Neuronal stem cell (in vitro differentiated cells): ENCODE results near the gene PHLDA3.
"Not testable (repeated sequence)": the region's sequence is repeated elsewhere in the genome, so short reads cannot be mapped to it uniquely, and the experiment has no call there.

Source experiments
- DNase-seq: peaks from one replicate; pipeline ENCODE4 v3.0.0-alpha.2; 2013; ENCODE audit warnings: low spot score
- H2AFZ ChIP-seq: one replicate; pipeline ENCODE4 v1.6.1; 2013; ENCODE audit warnings: mild to moderate bottlenecking, low read length, inconsistent platforms
- H2AK5ac ChIP-seq: 2 replicates; pipeline ENCODE4 v1.6.1; 2013; ENCODE audit warnings: low read depth, mild to moderate bottlenecking, inconsistent platforms, low read length, moderate library complexity, mixed read lengths
- H2BK120ac ChIP-seq: 2 replicates; pipeline ENCODE4 v1.6.1; 2013; ENCODE audit warnings: low read depth, mild to moderate bottlenecking, inconsistent platforms, low read length, moderate library complexity, mixed read lengths
- H2BK12ac ChIP-seq: one replicate; pipeline ENCODE4 v1.6.1; 2013; ENCODE audit warnings: low read length, inconsistent platforms
- H2BK15ac ChIP-seq: 2 replicates; pipeline ENCODE4 v1.6.1; 2013; ENCODE audit warnings: mild to moderate bottlenecking, low read length, inconsistent platforms, mixed read lengths
- H2BK5ac ChIP-seq: one replicate; pipeline ENCODE4 v1.6.1; 2013; ENCODE audit warnings: inconsistent platforms, mild to moderate bottlenecking, low read length, moderate library complexity
- H3K14ac ChIP-seq: one replicate; pipeline ENCODE4 v1.6.1; 2013; ENCODE audit warnings: low read length, inconsistent platforms
- H3K18ac ChIP-seq: 2 replicates; pipeline ENCODE4 v1.6.1; 2013; ENCODE audit warnings: low read length, inconsistent platforms
- H3K23ac ChIP-seq: 2 replicates; pipeline ENCODE4 v1.6.1; 2013; ENCODE audit warnings: low read depth, mild to moderate bottlenecking, mixed read lengths, low read length, inconsistent platforms; ENCODE audit not compliant: poor library complexity
- H3K27ac ChIP-seq: replicated peaks from 3 replicates; pipeline ENCODE4 v1.5.1; 2013; ENCODE audit warnings: low read length, inconsistent platforms
- H3K27me3 ChIP-seq, 3 experiments: 2 replicates each; pipeline ENCODE4 v1.6.1; 2013; ENCODE audit warnings: low read length in 3 of 3, mild to moderate bottlenecking in 2 of 3, inconsistent platforms in 1 of 3, low read depth in 1 of 3, mixed read lengths in 1 of 3, moderate library complexity in 1 of 3; ENCODE audit not compliant: control insufficient read depth in 3 of 3, insufficient read depth in 3 of 3
- H3K36me3 ChIP-seq, 2 donors: replicated peaks in 1 of 2; 2 replicates each; pipeline ENCODE4 v1.6.1; 2013; ENCODE audit warnings: low read length in 2 of 2; ENCODE audit not compliant: control insufficient read depth in 2 of 2, insufficient read depth in 2 of 2
- H3K4ac ChIP-seq: 2 replicates; pipeline ENCODE4 v1.6.1; 2013; ENCODE audit warnings: inconsistent platforms, mild to moderate bottlenecking, low read length, moderate library complexity
- H3K4me1 ChIP-seq, 2 donors: 1 replicate in 1 of 2; 2 replicates in 1 of 2; pipeline ENCODE4 v1.6.1; 2013; ENCODE audit warnings: low read length in 2 of 2, low read depth in 1 of 2; ENCODE audit not compliant: control insufficient read depth in 2 of 2, insufficient read depth in 1 of 2
- H3K4me2 ChIP-seq: one replicate; pipeline ENCODE4 v1.6.1; 2013; ENCODE audit warnings: mild to moderate bottlenecking, low read length, inconsistent platforms; ENCODE audit not compliant: insufficient read depth, poor library complexity, severe bottlenecking
- H3K4me3 ChIP-seq, 2 donors: 2 replicates each; pipeline ENCODE4 v1.5.1; 2013; ENCODE audit warnings: low read length in 2 of 2, mild to moderate bottlenecking in 2 of 2, inconsistent platforms in 1 of 2, moderate library complexity in 1 of 2
- H3K79me1 ChIP-seq: one replicate; pipeline ENCODE4 v1.6.1; 2013; ENCODE audit warnings: low read depth, mild to moderate bottlenecking, inconsistent platforms, low read length, moderate library complexity
- H3K9ac ChIP-seq: one replicate; pipeline ENCODE4 v1.6.1; 2013; ENCODE audit warnings: mild to moderate bottlenecking, low read depth, low read length, inconsistent platforms; ENCODE audit not compliant: poor library complexity
- H3K9me3 ChIP-seq, 2 donors: replicated peaks in 1 of 2; 2 replicates each; pipeline versions ENCODE3 to v1.6.1; 2013; ENCODE audit warnings: low read length in 2 of 2, mild to moderate bottlenecking in 2 of 2, inconsistent platforms in 1 of 2, low read depth in 1 of 2, mixed read lengths in 1 of 2, moderate library complexity in 1 of 2; ENCODE audit not compliant: control insufficient read depth in 2 of 2, insufficient read depth in 1 of 2
- H4K8ac ChIP-seq: one replicate; pipeline ENCODE4 v1.6.1; 2013; ENCODE audit warnings: low read depth, mild to moderate bottlenecking, inconsistent platforms, low read length, moderate library complexity
- H4K91ac ChIP-seq: one replicate; pipeline ENCODE4 v1.6.1; 2013; ENCODE audit warnings: low read length, low read depth, mild to moderate bottlenecking, inconsistent platforms; ENCODE audit not compliant: poor library complexity
- WGBS, 2 donors: extraction: QIAGEN DNeasy Blood & Tissue Kit; methylation state at CpG; one replicate each; pipeline ENCODE4 v1.1.7; 2013; ENCODE audit warnings: missing lambda C conversion rate in 2 of 2, mixed read lengths in 1 of 2; ENCODE audit not compliant: insufficient read length in 2 of 2, insufficient replicate concordance in 1 of 2; ENCODE audit errors: extremely low coverage in 2 of 2; 5-methylcytosine and 5-hydroxymethylcytosine counted together

Gene PHLDA3

GRCh38 chr1:201475915-201476669 is 7.1 kb upstream of the PHLDA3 start:
- no peak overlapping the region for H4K8ac ChIP-seq
- no peak overlapping the region for H3K4me2 ChIP-seq
- H3K4ac ChIP-seq = no peak overlapping the region
- no peaks in the 10 kb centered on the region for H3K36me3 ChIP-seq
- no peak overlapping the region for H3K9ac ChIP-seq
- H3K4me1 ChIP-seq = peaks cover 0 to 11% of the 10 kb centered on the region in 2 donors
- no peak overlapping the region for H3K23ac ChIP-seq
- H3K9me3 ChIP-seq = no peaks in the 10 kb centered on the region
- no CpG with 5 or more reads among the region's 8 CpGs for WGBS, 2 donors
- peak overlapping the region; percentile 16 for H3K18ac ChIP-seq
- H3K27me3 ChIP-seq = peaks cover under 1 to 69% (median 18%) of the 10 kb centered on the region in 3 experiments
- no peak for DNase-seq
- H3K79me1 ChIP-seq = no peaks in the 10 kb centered on the region
- no peak overlapping the region for H2BK5ac ChIP-seq
- H2AFZ ChIP-seq = no peak overlapping the region
- no peak overlapping the region for H2BK15ac ChIP-seq
- H4K91ac ChIP-seq = no peak overlapping the region
- H2AK5ac ChIP-seq = no peak overlapping the region
- H2BK120ac ChIP-seq = no peak overlapping the region
- H3K14ac ChIP-seq = no peak overlapping the region
- no peak overlapping the region for H3K27ac ChIP-seq
- H2BK12ac ChIP-seq = no peak overlapping the region
- H3K4me3 ChIP-seq = no peak overlapping the region

- Histone ChIP-seq H4K91ac (no peak overlapping the region), H3K23ac (no peak overlapping the region), H4K8ac (no peak overlapping the region), H3K9ac (no peak overlapping the region), H2BK15ac (no peak overlapping the region), H2BK5ac (no peak overlapping the region), H3K4me3 (no peak overlapping the region), H3K4ac (no peak overlapping the region), H3K27me3 (peaks cover 0 to 68% (median 14%) of the 10 kb centered on the region in 3 experiments), H2BK120ac (no peak overlapping the region), H3K4me1 (peaks cover 0 to 6% of the 10 kb centered on the region in 2 donors), H3K18ac (no peak overlapping the region), H2AK5ac (no peak overlapping the region), H2AFZ (no peak overlapping the region), H3K4me2 (no peak overlapping the region), H2BK12ac (no peak overlapping the region), H3K27ac (no peak overlapping the region), H3K79me1 (no peaks in the 10 kb centered on the region), H3K14ac (no peak overlapping the region), H3K36me3 (no peaks in the 10 kb centered on the region), H3K9me3 (no peaks in the 10 kb centered on the region)
- no CpG with 5 or more reads among the region's 2 CpGs for WGBS, 2 donors
- no peak for DNase-seq
Observed at GRCh38 chr1:201475130-201475529, 6.1 kb upstream of the PHLDA3 start.

GRCh38 chr1:201473296-201473695 is 4.3 kb upstream of the PHLDA3 start:
- Histone ChIP-seq H3K23ac (no peak overlapping the region), H3K4me2 (no peak overlapping the region)

GRCh38 chr1:201472321-201472720 is 3.3 kb upstream of the PHLDA3 start:
- not testable (repeated sequence) for H3K14ac ChIP-seq, H3K27ac ChIP-seq, H4K91ac ChIP-seq, H3K23ac ChIP-seq, H2BK5ac ChIP-seq, DNase-seq, H3K4ac ChIP-seq, H3K9ac ChIP-seq, H2BK12ac ChIP-seq, H2BK120ac ChIP-seq, H4K8ac ChIP-seq, H3K4me2 ChIP-seq, H3K36me3 ChIP-seq, H2AFZ ChIP-seq, H2BK15ac ChIP-seq, H3K18ac ChIP-seq, H3K79me1 ChIP-seq, H3K9me3 ChIP-seq, H3K4me3 ChIP-seq, H2AK5ac ChIP-seq
- H3K4me1 ChIP-seq = peaks cover 8 to 18% of the 10 kb centered on the region in 2 donors
- H3K27me3 ChIP-seq = peaks cover 0 to 45% (median 28%) of the 10 kb centered on the region in 3 experiments
- WGBS, 2 donors = no CpG with 5 or more reads among the region's 8 CpGs

More at GRCh38 chr1:201473296-201473695, 4.3 kb upstream of the PHLDA3 start:
- no peak for DNase-seq
- Histone ChIP-seq H4K91ac (no peak overlapping the region), H4K8ac (no peak overlapping the region), H3K9me3 (no peaks in the 10 kb centered on the region), H3K4me3 (no peak overlapping the region), H3K9ac (no peak overlapping the region), H3K14ac (no peak overlapping the region), H3K4ac (no peak overlapping the region), H3K27ac (no peak overlapping the region), H2BK5ac (no peak overlapping the region), H2AK5ac (no peak overlapping the region), H2BK15ac (no peak overlapping the region), H3K4me1 (peaks cover 5 to 12% of the 10 kb centered on the region in 2 donors), H3K79me1 (no peaks in the 10 kb centered on the region), H3K36me3 (no peaks in the 10 kb centered on the region), H2BK120ac (no peak overlapping the region), H3K27me3 (peaks cover 0 to 54% (median 21%) of the 10 kb centered on the region in 3 experiments), H2AFZ (no peak overlapping the region), H3K18ac (no peak overlapping the region), H2BK12ac (no peak overlapping the region)
- WGBS, 2 donors = no CpG with 5 or more reads among the region's 2 CpGs
